Natural killer cell (primary cell): ENCODE measurements around the gene APBA2. TPM values are rescaled to one million over a fixed set of nuclear protein-coding genes. Genes with fewer than 3 reads are reported as not detected.
A peak's percentile ranks its signal among the peaks of the same experiment; 100 is the strongest.

Experiments
- ATAC-seq, 3 donors: fragments of 150-1000 bp in 2 of 3; fragments of 200-7000 bp in 1 of 3; cut with Tn5 transposase; 1 replicate in 1 of 3; 2 replicates in 2 of 3; pipeline ENCODE4 v1.10.0; 2021; ENCODE audit warnings: mild to moderate bottlenecking in 2 of 3, moderate library complexity in 2 of 3
- DNase-seq, 2 donors: peaks; one replicate each; pipeline versions ENCODE4 v3.0.0 to v3.0.0-alpha.2; 2013 to 2021; ENCODE audit warnings: mixed read lengths in 1 of 2
- H3K27ac ChIP-seq: one replicate; pipeline ENCODE4 v1.5.1; 2013; ENCODE audit warnings: mild to moderate bottlenecking, low read length
- H3K27me3 ChIP-seq: one replicate; pipeline ENCODE4 v1.6.1; 2013; ENCODE audit warnings: low read length; ENCODE audit not compliant: control insufficient read depth, insufficient read depth
- H3K36me3 ChIP-seq: one replicate; pipeline ENCODE4 v1.6.1; 2013; ENCODE audit warnings: low read length; ENCODE audit not compliant: control insufficient read depth, insufficient read depth
- H3K4me1 ChIP-seq: one replicate; pipeline ENCODE4 v1.6.1; 2013; ENCODE audit warnings: low read length; ENCODE audit not compliant: control insufficient read depth, insufficient read depth
- H3K4me3 ChIP-seq: one replicate; pipeline ENCODE4 v1.5.1; 2013; ENCODE audit warnings: low read length
- H3K9me3 ChIP-seq: one replicate; pipeline ENCODE4 v1.6.1; 2013; ENCODE audit warnings: low read length; ENCODE audit not compliant: control insufficient read depth, insufficient read depth
- H3K27ac Mint-ChIP-seq, 2 donors: one replicate each; pipeline ENCODE4 v1.8.0; 2022; ENCODE audit warnings: mild to moderate bottlenecking in 2 of 2, mixed read lengths in 2 of 2, moderate library complexity in 1 of 2
- H3K27me3 Mint-ChIP-seq, 2 donors: one replicate each; pipeline ENCODE4 v1.8.0; 2022; ENCODE audit warnings: low read depth in 2 of 2, mixed read lengths in 2 of 2
- H3K36me3 Mint-ChIP-seq: one replicate; pipeline ENCODE4 v1.8.0; 2022; ENCODE audit warnings: mixed read lengths
- H3K4me1 Mint-ChIP-seq, 2 donors: one replicate each; pipeline ENCODE4 v1.8.0; 2022; ENCODE audit warnings: mixed read lengths in 2 of 2
- H3K4me3 Mint-ChIP-seq: one replicate; pipeline ENCODE4 v1.8.0; 2022; ENCODE audit warnings: mild to moderate bottlenecking, moderate library complexity, mixed read lengths
- H3K9me3 Mint-ChIP-seq, 2 donors: one replicate each; pipeline ENCODE4 v1.8.0; 2022; ENCODE audit warnings: mixed read lengths in 2 of 2
- CTCF ChIP-seq: fragments of 200-600 bp; IDR thresholded peaks from one replicate; pipeline ENCODE4 v1.8.0; 2022; ENCODE audit warnings: antibody characterized with exemption
- WGBS: methylation state at CpG from one replicate; pipeline ENCODE4 v1.1.7; 2013; ENCODE audit warnings: missing lambda C conversion rate; ENCODE audit not compliant: insufficient coverage; 5-methylcytosine and 5-hydroxymethylcytosine counted together
- intact Hi-C: fragments of 100-400 bp; cut with micrococcal nuclease; formaldehyde crosslinking; loops from one replicate; pipeline ENCODE4 v1.14.2; 2022
- total RNA-seq, 4 donors: library from RNA; stranded (reverse); fragments of 120-200 nt in 1 of 4; gene quantifications; one replicate each; pipeline versions ENCODE4 v1.2.3 to v1.2.4, GENCODE V29; 2013 to 2022

Gene APBA2
- total RNA-seq, 3 donors from 2014 or later (not counting 1 experiment from before 2014, with no cell fraction given), result 96.4 to 119 (median 97.9) TPM

GRCh38 chr15:28900892-28901586 lies 15.3 kb downstream of the APBA2 start:
- Mint-ChIP-seq H3K36me3 (no peaks in the 10 kb centered on the region), H3K4me1 (peaks cover 48 to 61% of the 10 kb centered on the region in 2 donors), H3K9me3 (no peaks in the 10 kb centered on the region), H3K4me3 (no peak overlapping the region), H3K27me3 (no peaks in the 10 kb centered on the region), H3K27ac (no peak overlapping the region)
- intact Hi-C loops, result no loop called here
- ATAC-seq (no peak), DNase-seq (no peak)
- 91% methylated on average over 12 of the region's 13 CpGs for WGBS
- Histone ChIP-seq H3K4me1 (no peaks in the 10 kb centered on the region), H3K9me3 (no peaks in the 10 kb centered on the region), H3K4me3 (no peak overlapping the region), H3K36me3 (no peaks in the 10 kb centered on the region), H3K27ac (no peak overlapping the region), H3K27me3 (no peaks in the 10 kb centered on the region)
- no peak for TF ChIP-seq CTCF

- no peak overlapping the region for H3K4me3 Mint-ChIP-seq
- no peak overlapping the region for H3K27ac Mint-ChIP-seq
- no peak for DNase-seq
- Histone ChIP-seq H3K4me1 (no peaks in the 10 kb centered on the region), H3K4me3 (no peak overlapping the region), H3K36me3 (no peaks in the 10 kb centered on the region), H3K27me3 (no peaks in the 10 kb centered on the region), H3K9me3 (no peaks in the 10 kb centered on the region), H3K27ac (no peak overlapping the region)
- 91% methylated on average over 7 of the region's 7 CpGs for WGBS
- no peak for TF ChIP-seq CTCF
- intact Hi-C loops, result no loop called here
- no peaks in the 10 kb centered on the region for H3K9me3 Mint-ChIP-seq
- no peaks in the 10 kb centered on the region for H3K36me3 Mint-ChIP-seq
- H3K4me1 Mint-ChIP-seq, result peaks cover 48 to 65% of the 10 kb centered on the region in 2 donors
- ATAC-seq, result no peak
- no peaks in the 10 kb centered on the region for H3K27me3 Mint-ChIP-seq
Observed at GRCh38 chr15:28901587-28901980, 15.8 kb downstream of the APBA2 start.

- no peaks in the 10 kb centered on the region for H3K9me3 ChIP-seq
- DNase-seq, result peak in 1 of 2 donors; percentile 27
- Mint-ChIP-seq H3K4me3 (no peak overlapping the region), H3K36me3 (no peaks in the 10 kb centered on the region), H3K27ac (no peak overlapping the region), H3K27me3 (no peaks in the 10 kb centered on the region), H3K9me3 (no peaks in the 10 kb centered on the region), H3K4me1 (peaks cover 49 to 66% of the 10 kb centered on the region in 2 donors)
- H3K27me3 ChIP-seq, result no peaks in the 10 kb centered on the region
- no peak overlapping the region for H3K27ac ChIP-seq
- no peaks in the 10 kb centered on the region for H3K4me1 ChIP-seq
- 93% methylated on average over 14 of the region's 14 CpGs for WGBS
- intact Hi-C loops, result no loop called here
- no peak for ATAC-seq
- TF ChIP-seq CTCF, result no peak
- no peak overlapping the region for H3K4me3 ChIP-seq
- H3K36me3 ChIP-seq, result no peaks in the 10 kb centered on the region
Observed at GRCh38 chr15:28901987-28902745, 16.4 kb downstream of the APBA2 start.
